GM23338 (cell line): ENCODE data around the gene MYOZ2. TPM values are rescaled to one million over a fixed set of nuclear protein-coding genes. Genes with fewer than 3 reads are reported as not detected.

Experiments used
- ATAC-seq: fragments of 200-7000 bp; cut with Tn5 transposase; 3 replicates; pipeline ENCODE4 v1.9.1; 2020
- DNase-seq: peaks from one replicate; pipeline ENCODE4 v3.0.0-alpha.2; 2015; ENCODE audit warnings: low spot score
- H2AFZ ChIP-seq: fragments of 200-600 bp; sonication (generic); 2 replicates; pipeline ENCODE4 v1.8.0; 2016; ENCODE audit warnings: antibody characterized with exemption, mild to moderate bottlenecking, moderate library complexity
- H3F3A ChIP-seq: fragments of 200-600 bp; sonication (generic); replicated peaks from 2 replicates; pipeline ENCODE4 v1.8.0; 2017; ENCODE audit warnings: antibody characterized with exemption, mixed run types, low read depth
- H3K27ac ChIP-seq: fragments of 200-600 bp; sonication (generic); 2 replicates; pipeline ENCODE4 v1.6.1; 2016; ENCODE audit warnings: low read depth
- H3K27me3 ChIP-seq: fragments of 200-600 bp; sonication (generic); 2 replicates; pipeline ENCODE4 v1.8.0; 2016; ENCODE audit warnings: mild to moderate bottlenecking, mixed run types, moderate library complexity; ENCODE audit not compliant: insufficient read depth
- H3K36me3 ChIP-seq: fragments of 200-600 bp; sonication (generic); 2 replicates; pipeline ENCODE4 v1.8.0; 2016; ENCODE audit warnings: mild to moderate bottlenecking; ENCODE audit not compliant: insufficient read depth
- H3K4me1 ChIP-seq: fragments of 200-600 bp; sonication (generic); 2 replicates; pipeline ENCODE4 v1.8.0; 2016; ENCODE audit warnings: mild to moderate bottlenecking, moderate library complexity; ENCODE audit not compliant: insufficient read depth
- H3K4me2 ChIP-seq: fragments of 200-600 bp; sonication (generic); 2 replicates; pipeline ENCODE4 v1.7.1; 2017; ENCODE audit warnings: mixed run types
- H3K4me3 ChIP-seq: fragments of 200-600 bp; sonication (generic); 2 replicates; pipeline ENCODE4 v1.6.1; 2016; ENCODE audit warnings: mixed run types
- H3K79me2 ChIP-seq: fragments of 200-600 bp; sonication (generic); replicated peaks from 2 replicates; pipeline ENCODE4 v1.8.0; 2017; ENCODE audit warnings: mild to moderate bottlenecking; ENCODE audit not compliant: insufficient read depth
- H3K9me2 ChIP-seq: fragments of 200-600 bp; sonication (generic); 2 replicates; pipeline ENCODE4 v1.8.0; 2017; ENCODE audit not compliant: insufficient read depth
- H4K20me1 ChIP-seq: fragments of 200-600 bp; sonication (generic); replicated peaks from 2 replicates; pipeline ENCODE4 v1.8.0; 2017; ENCODE audit warnings: mild to moderate bottlenecking; ENCODE audit not compliant: insufficient read depth
- H3K27ac Mint-ChIP-seq: 2 replicates; pipeline ENCODE4 v1.8.0; 2020; ENCODE audit warnings: inconsistent platforms, mild to moderate bottlenecking, moderate library complexity, mixed read lengths
- H3K27me3 Mint-ChIP-seq: 3 replicates; pipeline ENCODE4 v1.8.0; 2022; ENCODE audit warnings: low read depth, mild to moderate bottlenecking, moderate library complexity, mixed read lengths, inconsistent platforms; ENCODE audit not compliant: insufficient read depth, poor library complexity
- H3K36me3 Mint-ChIP-seq: 3 replicates; pipeline ENCODE4 v1.8.0; 2021; ENCODE audit warnings: low read depth, mild to moderate bottlenecking, inconsistent platforms, moderate library complexity, mixed read lengths
- H3K4me1 Mint-ChIP-seq: 3 replicates; pipeline ENCODE4 v1.8.0; 2020; ENCODE audit warnings: mild to moderate bottlenecking, inconsistent platforms, mixed read lengths
- H3K4me3 Mint-ChIP-seq: 3 replicates; pipeline ENCODE4 v1.8.0; 2021; ENCODE audit warnings: moderate library complexity, mild to moderate bottlenecking, inconsistent platforms, mixed read lengths
- H3K9me3 Mint-ChIP-seq: 3 replicates; pipeline ENCODE4 v1.8.0; 2020; ENCODE audit warnings: moderate library complexity, mild to moderate bottlenecking, inconsistent platforms, mixed read lengths
- CREB1 ChIP-seq: fragments of 250-450 bp; sonication (Bioruptor Pico); IDR thresholded peaks from 2 replicates; pipeline ENCODE4 v1.5.0; 2020; ENCODE audit warnings: low read depth, mild to moderate bottlenecking, moderate library complexity
- CTCF ChIP-seq, 2 experiments: fragments of 200-600 bp in 1 of 2; sonication (generic) in 1 of 2; conservative IDR thresholded peaks; 2 replicates each; pipeline versions ENCODE4 v1.5.1 to v1.6.1; 2016 to 2017; ENCODE audit warnings: antibody characterized with exemption in 2 of 2, low read depth in 2 of 2, mild to moderate bottlenecking in 2 of 2, moderate library complexity in 1 of 2
- EZH2 ChIP-seq: fragments of 200-600 bp; sonication (generic); IDR thresholded peaks from one replicate; pipeline ENCODE4 v1.8.0; 2017; ENCODE audit warnings: antibody characterized with exemption, mild to moderate bottlenecking, low read depth; ENCODE audit not compliant: unreplicated experiment
- EZH2phosphoT487 ChIP-seq: fragments of 200-600 bp; sonication (generic); IDR thresholded peaks from one replicate; pipeline ENCODE4 v1.8.1; 2018; ENCODE audit warnings: antibody characterized with exemption; ENCODE audit not compliant: unreplicated experiment
- JUNB ChIP-seq: IDR thresholded peaks from one replicate; pipeline ENCODE4 v1.6.1; 2016; ENCODE audit warnings: antibody characterized with exemption; ENCODE audit not compliant: unreplicated experiment
- POLR2AphosphoS5 ChIP-seq: IDR thresholded peaks from 2 replicates; pipeline ENCODE4 v1.6.1; 2016; ENCODE audit warnings: antibody characterized with exemption, low read depth
- STAT1 ChIP-seq: IDR thresholded peaks from one replicate; pipeline ENCODE4 v1.6.1; 2016; ENCODE audit warnings: antibody characterized with exemption; ENCODE audit not compliant: unreplicated experiment
- ZNF114 ChIP-seq: fragments of 250-450 bp; sonication (Bioruptor Pico); IDR thresholded peaks from 2 replicates; pipeline ENCODE4 v1.5.0; 2020; ENCODE audit warnings: mild to moderate bottlenecking, moderate library complexity
- ZNF331 ChIP-seq: fragments of 250-450 bp; sonication (Bioruptor Pico); IDR thresholded peaks from 2 replicates; pipeline ENCODE4 v1.5.0; 2020; ENCODE audit warnings: low read depth, mild to moderate bottlenecking, moderate library complexity
- ZNF462 ChIP-seq: fragments of 250-450 bp; sonication (Bioruptor Pico); IDR thresholded peaks from 2 replicates; pipeline ENCODE4 v1.5.0; 2020; ENCODE audit warnings: mild to moderate bottlenecking, moderate library complexity
- polyA plus RNA-seq: library from polyadenylated mRNA; unstranded; fragments of >200 nt; fragmentation: Nextera tagmentation; extraction: Ambion mirVana; gene quantifications from 2 replicates; pipeline ENCODE4 v1.2.1, GENCODE V29; 2016
- total RNA-seq: library from RNA; depleted of rRNA; stranded (reverse); fragments of >200 nt; shearing (Covaris generic); gene quantifications from 2 replicates; pipeline ENCODE4 v1.2.3, GENCODE V29; 2014
- TF ChIP-seq, protein P1 (sequence below): IDR thresholded peaks from 2 replicates; pipeline ENCODE4 v1.6.1; 2016; ENCODE audit warnings: antibody characterized with exemption

MYOZ2 gene
- total and polyA plus RNA-seq, 2 experiments from 2014 or later, result not detected

DNA sequence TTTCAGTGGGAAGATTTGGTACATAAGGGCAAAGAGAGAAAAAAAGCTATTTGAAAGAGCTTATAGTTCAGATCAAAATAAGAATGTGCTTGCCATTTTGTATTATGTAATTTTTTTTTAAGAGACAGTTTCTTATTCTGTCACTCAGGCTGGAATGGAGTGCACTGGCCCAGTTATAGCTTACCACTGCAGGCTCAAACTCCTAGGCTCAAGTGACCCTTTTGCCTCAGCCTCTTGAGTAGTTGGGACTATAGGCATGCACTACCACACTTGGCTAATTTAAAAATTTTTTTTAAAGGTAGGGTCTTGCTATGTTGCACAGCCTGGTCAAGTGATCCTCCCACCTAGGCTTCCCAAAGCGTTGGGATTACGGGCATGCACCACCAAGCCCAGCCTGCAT, 54.7 kb downstream of the MYOZ2 start (continued):
- TF ChIP-seq ZNF462 (CRISPR knock-in tag) (no peak), ZNF331 (CRISPR knock-in tag) (no peak), EZH2 (no peak), POLR2AphosphoS5 (no peak), EZH2phosphoT487 (no peak), ZNF114 (CRISPR knock-in tag) (no peak), CTCF (conservative IDR thresholded peaks at IDR 0.05; ENCODE audit: low read depth in 2 of 2) (no peak), STAT1 (no peak)

DNA sequence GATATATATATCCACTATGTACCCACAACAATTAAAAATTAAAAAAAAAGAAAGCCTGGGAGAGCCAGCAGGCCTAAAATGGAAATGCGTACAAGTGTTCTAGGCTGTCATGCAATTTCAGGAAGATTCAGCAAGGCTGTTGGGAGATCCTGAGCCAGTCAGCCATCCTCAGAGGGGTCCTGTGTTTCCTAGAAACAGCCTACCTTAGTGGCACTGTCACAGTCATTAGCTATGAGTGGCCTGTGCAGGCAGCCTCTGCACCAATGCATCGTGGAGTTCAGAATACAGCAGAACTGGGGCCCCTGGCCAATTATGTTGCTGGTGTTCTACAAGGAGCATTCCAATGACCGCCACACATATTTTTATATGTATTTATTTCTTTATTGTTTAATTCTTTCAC, 55.9 kb downstream of the MYOZ2 start:
- H3K4me3 ChIP-seq, result no peak overlapping the region
- no peaks in the 10 kb centered on the region for H3K9me3 Mint-ChIP-seq
- H3K27ac Mint-ChIP-seq, result no peak overlapping the region
- H3F3A ChIP-seq, result no peaks in the 10 kb centered on the region
- no peak for DNase-seq
- no peaks in the 10 kb centered on the region for H3K4me1 ChIP-seq
- no peak overlapping the region for H3K4me3 Mint-ChIP-seq
- no peaks in the 10 kb centered on the region for H3K9me2 ChIP-seq
- H3K36me3 ChIP-seq, result no peaks in the 10 kb centered on the region
- H3K79me2 ChIP-seq, result no peaks in the 10 kb centered on the region
- H3K36me3 Mint-ChIP-seq, result no peaks in the 10 kb centered on the region
- H4K20me1 ChIP-seq, result no peaks in the 10 kb centered on the region
- H3K27me3 Mint-ChIP-seq, result no peaks in the 10 kb centered on the region
- H3K27ac ChIP-seq, result no peak overlapping the region
- no peak overlapping the region for H3K4me2 ChIP-seq
- H2AFZ ChIP-seq, result no peak overlapping the region
- no peaks in the 10 kb centered on the region for H3K4me1 Mint-ChIP-seq
- H3K27me3 ChIP-seq, result no peaks in the 10 kb centered on the region
- no peak for ATAC-seq
- TF ChIP-seq EZH2phosphoT487 (no peak), ZNF331 (CRISPR knock-in tag) (no peak), CREB1 (CRISPR knock-in tag) (no peak), STAT1 (no peak), JUNB (no peak), ZNF114 (CRISPR knock-in tag) (no peak), EZH2 (no peak)
- TF ChIP-seq, protein P1, sequence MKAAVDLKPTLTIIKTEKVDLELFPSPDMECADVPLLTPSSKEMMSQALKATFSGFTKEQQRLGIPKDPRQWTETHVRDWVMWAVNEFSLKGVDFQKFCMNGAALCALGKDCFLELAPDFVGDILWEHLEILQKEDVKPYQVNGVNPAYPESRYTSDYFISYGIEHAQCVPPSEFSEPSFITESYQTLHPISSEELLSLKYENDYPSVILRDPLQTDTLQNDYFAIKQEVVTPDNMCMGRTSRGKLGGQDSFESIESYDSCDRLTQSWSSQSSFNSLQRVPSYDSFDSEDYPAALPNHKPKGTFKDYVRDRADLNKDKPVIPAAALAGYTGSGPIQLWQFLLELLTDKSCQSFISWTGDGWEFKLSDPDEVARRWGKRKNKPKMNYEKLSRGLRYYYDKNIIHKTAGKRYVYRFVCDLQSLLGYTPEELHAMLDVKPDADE, result no peak
